CD4-positive, CD25-positive, alpha-beta regulatory T cell (primary cell): Measurements from ENCODE around the gene ZNF444. TPM values are rescaled to one million over a fixed set of nuclear protein-coding genes. Genes with fewer than 3 reads are reported as not detected.

Source experiments
- ATAC-seq, 2 donors: fragments of 150-1000 bp; cut with Tn5 transposase; one replicate each; pipeline ENCODE4 v1.10.0; 2021; ENCODE audit warnings: low read depth in 2 of 2, moderate number of reproducible peaks in 2 of 2, moderate library complexity in 1 of 2
- DNase-seq, 3 donors: peaks; one replicate each; pipeline versions ENCODE4 v3.0.0 to v3.0.0-alpha.2; 2012 to 2022; ENCODE audit warnings: mixed read lengths in 1 of 3
- H3K27ac ChIP-seq: one replicate; pipeline ENCODE4 v1.7.0; 2013; ENCODE audit warnings: mild to moderate bottlenecking, low read length; ENCODE audit not compliant: insufficient read depth, poor library complexity, severe bottlenecking
- H3K27me3 ChIP-seq: one replicate; pipeline ENCODE4 v1.7.0; 2013; ENCODE audit warnings: low read length; ENCODE audit not compliant: control insufficient read depth, insufficient read depth
- H3K36me3 ChIP-seq: one replicate; pipeline ENCODE4 v1.7.0; 2013; ENCODE audit warnings: mild to moderate bottlenecking, low read length, moderate library complexity; ENCODE audit not compliant: control insufficient read depth, insufficient read depth
- H3K4me1 ChIP-seq: 2 replicates; pipeline ENCODE4 v1.7.0; 2013; ENCODE audit warnings: mild to moderate bottlenecking, low read length; ENCODE audit not compliant: insufficient read depth, control insufficient read depth, poor library complexity, severe bottlenecking
- H3K4me3 ChIP-seq: one replicate; pipeline ENCODE4 v1.7.0; 2013; ENCODE audit warnings: low read depth, mild to moderate bottlenecking, low read length, moderate library complexity
- H3K9me3 ChIP-seq, 2 experiments: 1 replicate in 1 of 2; 2 replicates in 1 of 2; pipeline ENCODE4 v1.7.0; 2013; ENCODE audit warnings: low read length in 2 of 2, mild to moderate bottlenecking in 1 of 2, moderate library complexity in 1 of 2; ENCODE audit not compliant: control insufficient read depth in 2 of 2
- H3K27ac Mint-ChIP-seq, 3 donors: one replicate each; pipeline ENCODE4 v1.8.0; 2020 to 2022; ENCODE audit warnings: mild to moderate bottlenecking in 3 of 3, mixed read lengths in 3 of 3, moderate library complexity in 2 of 3
- H3K27me3 Mint-ChIP-seq: one replicate; pipeline ENCODE4 v1.8.0; 2022; ENCODE audit warnings: mild to moderate bottlenecking, mixed read lengths
- H3K36me3 Mint-ChIP-seq: one replicate; pipeline ENCODE4 v1.8.0; 2020; ENCODE audit warnings: mixed read lengths
- H3K4me1 Mint-ChIP-seq, 4 donors: one replicate each; pipeline ENCODE4 v1.8.0; 2020 to 2022; ENCODE audit warnings: mixed read lengths in 4 of 4, mild to moderate bottlenecking in 1 of 4
- H3K4me3 Mint-ChIP-seq, 4 donors: one replicate each; pipeline ENCODE4 v1.8.0; 2020 to 2022; ENCODE audit warnings: mild to moderate bottlenecking in 4 of 4, mixed read lengths in 4 of 4, moderate library complexity in 3 of 4
- H3K9me3 Mint-ChIP-seq, 7 donors: one replicate each; pipeline ENCODE4 v1.8.0; 2020 to 2022; ENCODE audit warnings: mixed read lengths in 7 of 7, mild to moderate bottlenecking in 3 of 7, moderate library complexity in 2 of 7
- polyA plus RNA-seq, 4 donors: library from polyadenylated mRNA; unstranded; fragments of 300-500 nt; fragmentation: Illumina TruSeq; gene quantifications; one replicate each; pipeline ENCODE4 v1.2.3, GENCODE V29; 2021
- total RNA-seq: library from RNA; stranded (reverse); gene quantifications from one replicate; pipeline ENCODE4 v1.2.3, GENCODE V29; 2022

ZNF444 gene
- total and polyA plus RNA-seq, 5 donors from 2014 or later = 10.8 to 23.5 (median 14.3) TPM

DNA sequence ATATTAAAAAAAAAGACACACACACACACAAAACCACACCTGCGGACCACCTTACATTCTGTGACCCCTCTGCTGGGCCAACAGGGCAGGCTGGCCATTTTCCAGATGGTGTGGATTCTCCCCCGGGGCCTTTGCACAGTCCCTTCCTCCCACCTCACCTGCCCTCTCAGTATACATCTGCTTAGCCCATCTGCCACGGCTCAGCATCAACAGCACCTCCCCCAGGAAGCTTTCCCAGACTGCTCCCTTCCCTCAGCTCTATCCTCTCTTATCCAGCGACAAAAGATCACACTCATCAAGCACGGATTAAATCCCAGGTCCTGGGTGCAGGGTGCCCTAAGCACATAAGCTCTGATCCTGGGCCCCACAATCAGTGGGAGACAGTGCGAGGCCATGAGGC is 24.5 kb upstream of the ZNF444 start:
- peaks cover 5% of the 10 kb centered on the region for H3K36me3 Mint-ChIP-seq
- H3K27me3 ChIP-seq = no peaks in the 10 kb centered on the region
- H3K27ac Mint-ChIP-seq = peak overlapping the region in 2 of 3 donors; percentile 65 to 66
- no peaks in the 10 kb centered on the region for H3K9me3 Mint-ChIP-seq
- H3K4me3 ChIP-seq = no peak overlapping the region
- H3K27ac ChIP-seq = no peak overlapping the region
- ATAC-seq (no peak), DNase-seq (no peak)
- H3K27me3 Mint-ChIP-seq = peaks cover 5% of the 10 kb centered on the region
- peaks cover 4% of the 10 kb centered on the region for H3K36me3 ChIP-seq
- peaks cover under 1 to 64% (median 37%) of the 10 kb centered on the region in 4 donors for H3K4me1 Mint-ChIP-seq
- no peaks in the 10 kb centered on the region for H3K9me3 ChIP-seq
- H3K4me3 Mint-ChIP-seq = peak overlapping the region in 1 of 4 donors; percentile 47
- peaks cover 24% of the 10 kb centered on the region for H3K4me1 ChIP-seq

DNA sequence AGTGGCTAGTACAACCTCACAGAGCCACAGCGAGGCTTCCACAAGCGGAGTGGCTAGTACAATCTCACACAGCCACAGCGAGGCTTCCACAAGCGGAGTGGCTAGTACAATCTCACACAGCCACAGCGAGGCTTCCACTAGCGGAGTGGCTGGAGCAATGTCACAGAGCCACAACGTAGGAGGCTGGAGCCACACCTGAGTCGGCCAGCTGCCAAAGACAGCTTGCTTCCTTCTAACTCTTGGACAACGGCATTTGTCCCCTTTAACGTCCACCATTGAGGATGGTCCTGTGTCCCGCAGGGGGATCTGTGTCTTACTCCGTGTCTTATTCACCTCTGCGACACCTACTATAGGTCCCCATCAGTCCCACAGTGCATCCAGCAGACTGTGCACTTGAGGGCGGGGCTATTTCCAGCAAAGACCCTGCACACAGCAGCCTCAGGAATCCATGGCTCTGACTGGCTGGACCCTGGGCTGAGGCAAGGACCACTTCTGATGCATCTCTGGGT is 23.7 kb upstream of the ZNF444 start:
- DNase-seq (no peak), ATAC-seq (no peak)
- H3K36me3 ChIP-seq = peaks cover 4% of the 10 kb centered on the region
- H3K27ac ChIP-seq = no peak overlapping the region
- Mint-ChIP-seq H3K4me1 (peaks cover 9 to 64% (median 37%) of the 10 kb centered on the region in 4 donors), H3K36me3 (peaks cover 5% of the 10 kb centered on the region), H3K27me3 (peaks cover 5% of the 10 kb centered on the region), H3K27ac (peak overlapping the region in 1 of 3 donors; percentile 61), H3K4me3 (peak overlapping the region in 1 of 4 donors; percentile 58), H3K9me3 (no peaks in the 10 kb centered on the region)
- H3K9me3 ChIP-seq = no peaks in the 10 kb centered on the region
- H3K4me1 ChIP-seq = peaks cover 26% of the 10 kb centered on the region
- H3K4me3 ChIP-seq = no peak overlapping the region
- H3K27me3 ChIP-seq = no peaks in the 10 kb centered on the region

DNA sequence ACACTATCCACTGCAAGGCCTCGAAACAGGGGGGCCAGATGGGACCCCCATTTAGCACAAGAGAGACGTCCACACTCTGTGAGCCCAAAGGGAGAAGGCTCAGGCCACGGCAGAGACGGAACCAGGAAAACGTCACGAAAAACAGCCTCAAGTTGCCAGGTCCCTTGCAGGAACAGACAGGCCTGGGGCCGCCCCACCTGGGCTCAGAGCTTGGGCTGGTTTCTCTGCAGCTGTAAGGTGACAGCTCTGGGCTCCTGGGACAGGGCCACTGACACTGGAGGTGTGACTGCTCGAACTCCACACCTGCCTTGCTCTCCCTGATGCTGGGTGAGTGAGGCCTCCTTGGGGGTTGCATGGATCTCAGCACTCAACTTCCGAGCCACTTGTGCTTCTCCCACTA is 23.2 kb upstream of the ZNF444 start:
- ATAC-seq (no peak), DNase-seq (no peak)
- H3K9me3 ChIP-seq = no peaks in the 10 kb centered on the region
- H3K4me1 ChIP-seq = peaks cover 25% of the 10 kb centered on the region
- H3K27ac Mint-ChIP-seq = no peak overlapping the region
- H3K27me3 ChIP-seq = no peaks in the 10 kb centered on the region
- peaks cover 4% of the 10 kb centered on the region for H3K36me3 ChIP-seq
- H3K36me3 Mint-ChIP-seq = peaks cover 5% of the 10 kb centered on the region
- peaks cover 5% of the 10 kb centered on the region for H3K27me3 Mint-ChIP-seq
- H3K4me3 Mint-ChIP-seq = peak overlapping the region in 2 of 4 donors; percentile 29 to 87
- H3K9me3 Mint-ChIP-seq = no peaks in the 10 kb centered on the region
- H3K4me1 Mint-ChIP-seq = peaks cover 10 to 60% (median 34%) of the 10 kb centered on the region in 4 donors
- no peak overlapping the region for H3K4me3 ChIP-seq
- H3K27ac ChIP-seq = no peak overlapping the region

DNA sequence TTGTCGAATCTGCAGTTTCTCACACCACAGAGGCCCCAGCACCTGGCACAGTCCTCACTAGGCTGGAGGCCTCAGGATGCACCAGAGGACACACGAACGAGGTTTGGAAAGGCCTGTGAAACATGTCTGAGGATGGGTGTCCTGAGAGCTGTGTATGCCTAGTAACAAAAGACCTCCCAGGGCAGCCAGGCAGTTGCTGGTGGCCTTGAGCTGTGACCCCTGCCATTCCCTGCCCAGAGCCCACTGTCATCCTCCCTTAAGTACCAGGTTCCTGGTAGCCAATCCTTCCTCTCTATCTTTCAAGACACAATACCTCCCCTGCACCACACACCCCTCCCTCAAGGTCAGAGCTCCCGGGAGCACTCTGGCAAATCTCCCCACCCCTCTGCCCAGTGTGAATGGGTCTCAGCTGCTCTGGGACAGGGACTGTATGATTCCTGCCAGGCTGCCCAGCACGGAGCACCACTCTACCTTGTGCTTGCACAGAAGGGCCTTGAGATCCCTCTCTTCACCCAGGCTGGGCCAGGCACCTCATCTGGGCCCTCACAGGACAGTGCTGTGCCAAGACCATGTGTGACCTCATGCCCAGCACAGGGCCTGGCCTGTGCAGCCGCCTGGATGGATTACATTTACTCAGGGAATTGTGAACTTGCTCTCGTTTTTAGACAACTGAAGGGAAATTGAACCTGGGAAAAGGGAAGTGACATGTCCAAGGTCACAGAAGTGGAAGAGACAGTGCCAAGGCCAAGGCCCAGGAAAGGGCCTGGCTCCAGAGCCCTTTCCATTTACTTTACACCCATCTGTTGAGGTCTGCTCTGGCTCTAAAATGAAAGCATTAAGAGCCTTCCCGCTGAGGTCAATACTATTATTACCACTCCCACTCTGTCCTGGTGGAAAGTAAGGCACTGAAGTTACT is 22.2 kb upstream of the ZNF444 start:
- no peaks in the 10 kb centered on the region for H3K27me3 ChIP-seq
- no peaks in the 10 kb centered on the region for H3K9me3 ChIP-seq
- ATAC-seq (no peak), DNase-seq (no peak)
- no peak overlapping the region for H3K4me3 ChIP-seq
- peaks cover 5% of the 10 kb centered on the region for H3K27me3 Mint-ChIP-seq
- peaks cover 4% of the 10 kb centered on the region for H3K36me3 ChIP-seq
- H3K27ac ChIP-seq = peak overlapping the region; percentile 27
- peak overlapping the region; percentile 80 to 89 (median 86) for H3K4me3 Mint-ChIP-seq
- no peaks in the 10 kb centered on the region for H3K9me3 Mint-ChIP-seq
- no peaks in the 10 kb centered on the region for H3K36me3 Mint-ChIP-seq
- H3K27ac Mint-ChIP-seq = peak overlapping the region; percentile 76 to 87 (median 85)
- H3K4me1 ChIP-seq = peaks cover 20% of the 10 kb centered on the region
- H3K4me1 Mint-ChIP-seq = peaks cover 10 to 55% (median 26%) of the 10 kb centered on the region in 4 donors

DNA sequence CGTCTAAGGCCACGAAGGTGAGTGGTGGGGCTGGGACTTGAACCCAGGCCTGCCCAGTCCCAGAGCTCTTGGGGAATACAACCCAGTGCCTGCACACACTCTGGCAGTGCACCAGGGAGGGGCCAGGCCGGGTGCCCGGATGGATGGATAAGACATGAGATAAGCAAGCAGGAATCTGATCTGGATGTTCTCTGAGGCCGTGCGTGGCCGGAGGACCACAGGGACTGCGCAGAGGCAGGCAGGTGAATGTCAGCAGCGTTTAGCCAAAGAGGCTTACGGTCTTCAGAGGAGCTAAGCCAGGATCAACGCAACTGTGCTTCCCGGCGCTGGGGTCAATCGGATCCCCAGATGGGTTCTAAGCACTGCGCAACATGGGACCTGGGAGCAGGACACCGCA is 21.5 kb upstream of the ZNF444 start:
- H3K4me1 ChIP-seq = peaks cover 20% of the 10 kb centered on the region
- Mint-ChIP-seq H3K36me3 (no peaks in the 10 kb centered on the region), H3K4me1 (peaks cover 10 to 53% (median 24%) of the 10 kb centered on the region in 4 donors), H3K9me3 (no peaks in the 10 kb centered on the region), H3K4me3 (peak overlapping the region; percentile 78 to 89 (median 84)), H3K27ac (peak overlapping the region in 2 of 3 donors; percentile 85 to 87), H3K27me3 (peaks cover 5% of the 10 kb centered on the region)
- no peaks in the 10 kb centered on the region for H3K27me3 ChIP-seq
- H3K27ac ChIP-seq = peak overlapping the region; percentile 84
- peaks cover 4% of the 10 kb centered on the region for H3K36me3 ChIP-seq
- no peaks in the 10 kb centered on the region for H3K9me3 ChIP-seq
- DNase-seq = no peak
- H3K4me3 ChIP-seq = no peak overlapping the region
- ATAC-seq = no peak

DNA sequence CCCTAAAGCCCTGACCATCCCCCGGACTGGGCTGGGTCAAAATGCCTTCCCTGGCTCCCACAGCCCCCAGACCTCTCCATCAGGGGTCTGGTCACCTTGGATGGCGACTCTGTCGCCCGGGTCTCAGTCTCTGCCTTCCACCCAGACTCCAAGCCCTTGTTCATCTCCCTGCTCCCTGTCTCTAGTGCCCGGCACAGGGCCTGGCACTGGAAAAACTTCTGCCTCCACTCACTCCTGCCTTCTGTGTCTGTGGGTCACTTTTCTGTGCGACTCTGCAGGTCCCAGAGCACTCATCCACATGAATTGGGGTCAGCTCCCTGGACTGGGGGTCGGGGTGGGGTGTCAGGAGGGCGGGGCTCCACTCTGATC is 21.1 kb upstream of the ZNF444 start:
- Histone ChIP-seq H3K36me3 (peaks cover 4% of the 10 kb centered on the region), H3K27me3 (no peaks in the 10 kb centered on the region), H3K4me3 (no peak overlapping the region), H3K27ac (peak overlapping the region; percentile 84), H3K9me3 (no peaks in the 10 kb centered on the region), H3K4me1 (peaks cover 20% of the 10 kb centered on the region)
- Mint-ChIP-seq H3K27me3 (peaks cover 5% of the 10 kb centered on the region), H3K36me3 (no peaks in the 10 kb centered on the region), H3K9me3 (no peaks in the 10 kb centered on the region), H3K4me3 (peak overlapping the region; percentile 78 to 89 (median 84)), H3K4me1 (peaks cover 10 to 53% (median 20%) of the 10 kb centered on the region in 4 donors), H3K27ac (peak overlapping the region; percentile 69 to 94 (median 87))
- DNase-seq (no peak), ATAC-seq (no peak)

DNA sequence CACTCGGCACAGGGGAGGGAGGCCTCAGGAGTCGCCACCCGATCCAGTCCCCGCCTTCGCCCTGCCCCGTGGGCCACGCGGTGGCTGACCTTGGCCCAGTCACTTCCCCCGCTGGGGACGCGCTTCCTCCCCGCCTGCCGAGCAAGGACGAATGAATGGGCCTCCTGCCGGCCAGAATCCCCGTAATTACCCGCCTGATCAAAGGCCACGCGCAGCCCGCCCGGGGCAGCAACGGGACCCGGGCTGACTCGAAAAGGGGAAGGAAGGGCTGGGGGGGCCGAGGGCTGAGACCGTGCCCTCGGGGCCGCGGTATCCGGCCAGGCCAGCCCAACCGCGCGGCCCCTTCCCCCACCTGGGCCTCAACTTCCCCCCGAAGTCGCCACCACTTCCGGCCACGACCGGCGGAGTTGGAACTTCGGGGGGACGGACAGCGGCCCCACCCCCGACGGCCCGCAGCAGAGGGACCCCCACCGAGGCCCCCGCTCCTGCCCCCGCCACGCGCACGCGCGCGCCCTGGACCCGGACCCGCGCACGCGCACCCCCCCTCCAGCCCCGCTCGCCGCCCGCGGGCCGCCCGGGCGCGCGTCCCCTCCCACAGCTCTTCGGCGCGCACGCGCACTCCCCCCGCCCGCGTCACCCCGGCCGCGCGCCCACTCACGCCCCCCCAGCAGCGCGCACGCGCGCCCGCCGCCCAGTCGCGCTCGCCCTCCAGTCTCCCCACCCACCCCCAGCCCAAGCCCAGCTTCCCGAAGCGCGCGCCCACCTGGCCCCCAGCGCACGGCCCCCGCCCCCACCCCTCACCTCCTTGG is 20.5 kb upstream of the ZNF444 start:
- H3K4me1 ChIP-seq = peaks cover 20% of the 10 kb centered on the region
- ATAC-seq (peak; percentile 10 to 12), DNase-seq (peak; percentile 73 to 80 (median 75))
- no peaks in the 10 kb centered on the region for H3K9me3 Mint-ChIP-seq
- peaks cover 10 to 53% (median 19%) of the 10 kb centered on the region in 4 donors for H3K4me1 Mint-ChIP-seq
- no peaks in the 10 kb centered on the region for H3K36me3 Mint-ChIP-seq
- peak overlapping the region; percentile 97 for H3K27ac ChIP-seq
- no peak overlapping the region for H3K4me3 ChIP-seq
- H3K27ac Mint-ChIP-seq = peak overlapping the region; percentile 69 to 94 (median 87)
- peak overlapping the region; percentile 86 to 99 (median 94) for H3K4me3 Mint-ChIP-seq
- no peaks in the 10 kb centered on the region for H3K27me3 ChIP-seq
- H3K27me3 Mint-ChIP-seq = peaks cover 5% of the 10 kb centered on the region
- H3K9me3 ChIP-seq = no peaks in the 10 kb centered on the region
- H3K36me3 ChIP-seq = peaks cover 2% of the 10 kb centered on the region
